MV-4-11 (cell line): Measurements from ENCODE around the gene GRK1.
"Not testable (repeated sequence)": the region's sequence is repeated elsewhere in the genome, so short reads cannot be mapped to it uniquely, and the experiment has no call there.

Experiments
- DNase-seq: peaks from one replicate; lab custom pipeline; 2025; lab: John Stamatoyannopoulos, UW

The GRK1 gene

GRCh38 chr13:113666951-113667701 is at the start of gene GRK1:
Gene GRK1, plus strand, starts transcription at chr13:113667219. Its CDS starts 168 bp downstream, at chr13:113667387.
- no peak for DNase-seq

- no peak for DNase-seq
These were observed 49.1 kb upstream of the GRK1 start for GRCh38 chr13:113617961-113618360.

GRCh38 chr13:113618455-113618854 is 48.6 kb upstream of the GRK1 start:
- no peak for DNase-seq

GRCh38 chr13:113620036-113620796 is 46.8 kb upstream of the GRK1 start:
- no peak for DNase-seq

GRCh38 chr13:113621046-113621445 is 46.0 kb upstream of the GRK1 start:
- DNase-seq = no peak

- not testable (repeated sequence) for DNase-seq
These were observed 45.5 kb upstream of the GRK1 start for GRCh38 chr13:113621498-113621897.

GRCh38 chr13:113621986-113622550 is 45.0 kb upstream of the GRK1 start:
- not testable (repeated sequence) for DNase-seq

GRCh38 chr13:113622791-113623490 is 44.1 kb upstream of the GRK1 start:
- DNase-seq = no peak

- peak; percentile 18 for DNase-seq
These were observed 43.4 kb upstream of the GRK1 start for GRCh38 chr13:113623491-113624234.

- no peak for DNase-seq
These were observed 42.8 kb upstream of the GRK1 start for GRCh38 chr13:113624235-113624587.

GRCh38 chr13:113624640-113625304 is 42.2 kb upstream of the GRK1 start:
- DNase-seq = not testable (repeated sequence)

- no peak for DNase-seq
These were observed 40.9 kb upstream of the GRK1 start for GRCh38 chr13:113625965-113626721.

GRCh38 chr13:113627136-113627535 is 39.9 kb upstream of the GRK1 start:
- no peak for DNase-seq

- DNase-seq = no peak
These were observed 38.4 kb upstream of the GRK1 start for GRCh38 chr13:113628291-113629270.

GRCh38 chr13:113629866-113630265 is 37.2 kb upstream of the GRK1 start:
- no peak for DNase-seq

GRCh38 chr13:113630296-113630695 is 36.7 kb upstream of the GRK1 start:
- no peak for DNase-seq

- no peak for DNase-seq
These were observed 36.2 kb upstream of the GRK1 start for GRCh38 chr13:113630804-113631203.

GRCh38 chr13:113631341-113632095 is 35.5 kb upstream of the GRK1 start:
- DNase-seq = no peak
